ENCODE measurements around the gene LMAN1L. TPM values are rescaled to one million over a fixed set of nuclear protein-coding genes. Genes with fewer than 3 reads are reported as not detected.

LMAN1L gene
- total and polyA plus RNA-seq, 4 donors: 0.15 to 0.30 TPM; not detected in 2

- no peak for ATAC-seq (ENCODE audit: low FRiP score)
- 77 to 80% methylated on average over 9 of the region's 9 CpGs for WGBS, 2 donors
- Histone ChIP-seq H3K36me3 (ENCODE audit: control insufficient read depth in 1 of 2, insufficient read depth in 2 of 2, low read length in 1 of 2) (peaks cover 0 to 3% of the 10 kb centered on the region in 2 donors), H3K9me3 (ENCODE audit: control insufficient read depth, low read length) (no peaks in the 10 kb centered on the region), H3K4me1 (ENCODE audit: control insufficient read depth in 1 of 2, insufficient read depth in 2 of 2, low read length in 2 of 2) (no peaks in the 10 kb centered on the region), H3K27me3 (ENCODE audit: control insufficient read depth in 1 of 2, insufficient read depth in 2 of 2, low read length in 1 of 2) (no peaks in the 10 kb centered on the region), H3K4me3 (ENCODE audit: low read length in 2 of 2) (no peak overlapping the region), H3K27ac (ENCODE audit: low read depth in 1 of 2, low read length in 2 of 2) (no peak overlapping the region)
- intact Hi-C loops (cut with DNase I): no loop called here
- no peak for DNase-seq
Observed at GRCh38 chr15:74857671-74858368, 45.2 kb downstream of the LMAN1L start.

GRCh38 chr15:74858369-74858740, 45.7 kb downstream of the LMAN1L start:
- Histone ChIP-seq H3K27ac (ENCODE audit: low read depth in 1 of 2, low read length in 2 of 2) (no peak overlapping the region), H3K36me3 (ENCODE audit: control insufficient read depth in 1 of 2, insufficient read depth in 2 of 2, low read length in 1 of 2) (peaks cover 0 to 1% of the 10 kb centered on the region in 2 donors), H3K9me3 (ENCODE audit: control insufficient read depth, low read length) (no peaks in the 10 kb centered on the region), H3K27me3 (ENCODE audit: control insufficient read depth in 1 of 2, insufficient read depth in 2 of 2, low read length in 1 of 2) (no peaks in the 10 kb centered on the region), H3K4me1 (ENCODE audit: control insufficient read depth in 1 of 2, insufficient read depth in 2 of 2, low read length in 2 of 2) (no peaks in the 10 kb centered on the region), H3K4me3 (ENCODE audit: low read length in 2 of 2) (no peak overlapping the region)
- ATAC-seq (ENCODE audit: low FRiP score): no peak
- intact Hi-C loops (cut with DNase I): no loop called here
- no peak for DNase-seq
- 75 to 76% methylated on average over 4 of the region's 4 CpGs for WGBS, 2 donors

- H3K36me3 ChIP-seq (ENCODE audit: control insufficient read depth in 1 of 2, insufficient read depth in 2 of 2, low read length in 1 of 2): no peaks in the 10 kb centered on the region
- no peaks in the 10 kb centered on the region for H3K9me3 ChIP-seq (ENCODE audit: control insufficient read depth, low read length)
- WGBS, 2 donors: 78 to 79% methylated on average over 11 of the region's 11 CpGs
- DNase-seq (no peak), ATAC-seq (ENCODE audit: low FRiP score) (no peak)
- H3K4me3 ChIP-seq (ENCODE audit: low read length in 2 of 2): no peak overlapping the region
- no peaks in the 10 kb centered on the region for H3K4me1 ChIP-seq (ENCODE audit: control insufficient read depth in 1 of 2, insufficient read depth in 2 of 2, low read length in 2 of 2)
- no peak overlapping the region for H3K27ac ChIP-seq (ENCODE audit: low read depth in 1 of 2, low read length in 2 of 2)
- no peaks in the 10 kb centered on the region for H3K27me3 ChIP-seq (ENCODE audit: control insufficient read depth in 1 of 2, insufficient read depth in 2 of 2, low read length in 1 of 2)
- intact Hi-C loops (cut with DNase I): no loop called here
Observed at GRCh38 chr15:74863239-74864056, 50.8 kb downstream of the LMAN1L start.

GRCh38 chr15:74864296-74864695, 51.7 kb downstream of the LMAN1L start:
- Histone ChIP-seq H3K27me3 (ENCODE audit: control insufficient read depth in 1 of 2, insufficient read depth in 2 of 2, low read length in 1 of 2) (no peaks in the 10 kb centered on the region), H3K9me3 (ENCODE audit: control insufficient read depth, low read length) (no peaks in the 10 kb centered on the region), H3K4me3 (ENCODE audit: low read length in 2 of 2) (no peak overlapping the region), H3K27ac (ENCODE audit: low read depth in 1 of 2, low read length in 2 of 2) (no peak overlapping the region), H3K36me3 (ENCODE audit: control insufficient read depth in 1 of 2, insufficient read depth in 2 of 2, low read length in 1 of 2) (no peaks in the 10 kb centered on the region), H3K4me1 (ENCODE audit: control insufficient read depth in 1 of 2, insufficient read depth in 2 of 2, low read length in 2 of 2) (no peaks in the 10 kb centered on the region)
- WGBS, 2 donors: 87 to 90% methylated on average over 6 of the region's 6 CpGs
- DNase-seq (no peak), ATAC-seq (ENCODE audit: low FRiP score) (no peak)
- intact Hi-C loops (cut with DNase I): no loop called here

- H3K4me3 ChIP-seq (ENCODE audit: low read length in 2 of 2): no peak overlapping the region
- ATAC-seq (ENCODE audit: low FRiP score): no peak
- intact Hi-C loops (cut with DNase I): no loop called here
- H3K9me3 ChIP-seq (ENCODE audit: control insufficient read depth, low read length): no peaks in the 10 kb centered on the region
- 87 to 91% methylated on average over 2 of the region's 2 CpGs for WGBS, 2 donors
- peaks cover 0 to 2% of the 10 kb centered on the region in 2 donors for H3K4me1 ChIP-seq (ENCODE audit: control insufficient read depth in 1 of 2, insufficient read depth in 2 of 2, low read length in 2 of 2)
- DNase-seq: no peak
- H3K27me3 ChIP-seq (ENCODE audit: control insufficient read depth in 1 of 2, insufficient read depth in 2 of 2, low read length in 1 of 2): no peaks in the 10 kb centered on the region
- H3K27ac ChIP-seq (ENCODE audit: low read depth in 1 of 2, low read length in 2 of 2): no peak overlapping the region
- H3K36me3 ChIP-seq (ENCODE audit: control insufficient read depth in 1 of 2, insufficient read depth in 2 of 2, low read length in 1 of 2): no peaks in the 10 kb centered on the region
Observed at GRCh38 chr15:74865316-74865715, 52.7 kb downstream of the LMAN1L start.

GRCh38 chr15:74866090-74866489, 53.5 kb downstream of the LMAN1L start:
- WGBS, 2 donors: 66 to 80% methylated on average over 6 of the region's 6 CpGs
- Histone ChIP-seq H3K27me3 (ENCODE audit: control insufficient read depth in 1 of 2, insufficient read depth in 2 of 2, low read length in 1 of 2) (no peaks in the 10 kb centered on the region), H3K36me3 (ENCODE audit: control insufficient read depth in 1 of 2, insufficient read depth in 2 of 2, low read length in 1 of 2) (no peaks in the 10 kb centered on the region), H3K9me3 (ENCODE audit: control insufficient read depth, low read length) (no peaks in the 10 kb centered on the region), H3K27ac (ENCODE audit: low read depth in 1 of 2, low read length in 2 of 2) (no peak overlapping the region), H3K4me1 (ENCODE audit: control insufficient read depth in 1 of 2, insufficient read depth in 2 of 2, low read length in 2 of 2) (peaks cover 0 to 2% of the 10 kb centered on the region in 2 donors), H3K4me3 (ENCODE audit: low read length in 2 of 2) (no peak overlapping the region)
- intact Hi-C loops (cut with DNase I): no loop called here
- no peak for ATAC-seq (ENCODE audit: low FRiP score)
- DNase-seq: no peak

GRCh38 chr15:74867466-74868038, 54.9 kb downstream of the LMAN1L start:
- WGBS, 2 donors: 33 to 45% methylated on average over 1 of the region's 1 CpG
- DNase-seq (no peak), ATAC-seq (ENCODE audit: low FRiP score) (no peak)
- Histone ChIP-seq H3K27me3 (ENCODE audit: control insufficient read depth in 1 of 2, insufficient read depth in 2 of 2, low read length in 1 of 2) (no peaks in the 10 kb centered on the region), H3K36me3 (ENCODE audit: control insufficient read depth in 1 of 2, insufficient read depth in 2 of 2, low read length in 1 of 2) (no peaks in the 10 kb centered on the region), H3K9me3 (ENCODE audit: control insufficient read depth, low read length) (no peaks in the 10 kb centered on the region), H3K4me3 (ENCODE audit: low read length in 2 of 2) (no peak overlapping the region), H3K4me1 (ENCODE audit: control insufficient read depth in 1 of 2, insufficient read depth in 2 of 2, low read length in 2 of 2) (peaks cover 0 to 2% of the 10 kb centered on the region in 2 donors), H3K27ac (ENCODE audit: low read depth in 1 of 2, low read length in 2 of 2) (no peak overlapping the region)
- intact Hi-C loops (cut with DNase I): no loop called here

GRCh38 chr15:74868059-74868458, 55.4 kb downstream of the LMAN1L start:
- DNase-seq (no peak), ATAC-seq (ENCODE audit: low FRiP score) (no peak)
- no peak overlapping the region for H3K27ac ChIP-seq (ENCODE audit: low read depth in 1 of 2, low read length in 2 of 2)
- no peaks in the 10 kb centered on the region for H3K36me3 ChIP-seq (ENCODE audit: control insufficient read depth in 1 of 2, insufficient read depth in 2 of 2, low read length in 1 of 2)
- H3K27me3 ChIP-seq (ENCODE audit: control insufficient read depth in 1 of 2, insufficient read depth in 2 of 2, low read length in 1 of 2): no peaks in the 10 kb centered on the region
- no peaks in the 10 kb centered on the region for H3K9me3 ChIP-seq (ENCODE audit: control insufficient read depth, low read length)
- H3K4me3 ChIP-seq (ENCODE audit: low read length in 2 of 2): no peak overlapping the region
- 82 to 84% methylated on average over 6 of the region's 6 CpGs for WGBS, 2 donors
- peaks cover 0 to 2% of the 10 kb centered on the region in 2 donors for H3K4me1 ChIP-seq (ENCODE audit: control insufficient read depth in 1 of 2, insufficient read depth in 2 of 2, low read length in 2 of 2)
- intact Hi-C loops (cut with DNase I): no loop called here

- Histone ChIP-seq H3K4me1 (ENCODE audit: control insufficient read depth in 1 of 2, insufficient read depth in 2 of 2, low read length in 2 of 2) (peaks cover 0 to 2% of the 10 kb centered on the region in 2 donors), H3K4me3 (ENCODE audit: low read length in 2 of 2) (no peak overlapping the region), H3K27me3 (ENCODE audit: control insufficient read depth in 1 of 2, insufficient read depth in 2 of 2, low read length in 1 of 2) (no peaks in the 10 kb centered on the region), H3K36me3 (ENCODE audit: control insufficient read depth in 1 of 2, insufficient read depth in 2 of 2, low read length in 1 of 2) (no peaks in the 10 kb centered on the region), H3K27ac (ENCODE audit: low read depth in 1 of 2, low read length in 2 of 2) (peak overlapping the region in 1 of 2 donors; percentile 20), H3K9me3 (ENCODE audit: control insufficient read depth, low read length) (no peaks in the 10 kb centered on the region)
- DNase-seq (no peak), ATAC-seq (ENCODE audit: low FRiP score) (no peak)
- intact Hi-C loops (cut with DNase I): no loop called here
Observed at GRCh38 chr15:74869372-74869725, 56.7 kb downstream of the LMAN1L start.

Data from aorta (tissue), 5 donors.